Tibial nerve (tissue), 4 donors: ENCODE data around the gene ATP5F1C.

ENCODE experiments used
- EP300 ChIP-seq, 2 donors: sonication (generic); formaldehyde crosslinking; IDR thresholded peaks; one replicate each; pipeline ENCODE4 v1.6.1; 2017; ENCODE audit warnings: antibody characterized with exemption in 2 of 2, mild to moderate bottlenecking in 1 of 2
- TF ChIP-seq, protein P1 (sequence below), 5 experiments: fragments of 200-600 bp in 3 of 5; fragments of 450-650 bp in 2 of 5; sonication (generic) in 3 of 5; IDR thresholded peaks; one replicate each; pipeline ENCODE4 v1.5.1; 2016 to 2019; ENCODE audit warnings: antibody characterized with exemption in 5 of 5, mild to moderate bottlenecking in 3 of 5, moderate library complexity in 2 of 5

DNA sequence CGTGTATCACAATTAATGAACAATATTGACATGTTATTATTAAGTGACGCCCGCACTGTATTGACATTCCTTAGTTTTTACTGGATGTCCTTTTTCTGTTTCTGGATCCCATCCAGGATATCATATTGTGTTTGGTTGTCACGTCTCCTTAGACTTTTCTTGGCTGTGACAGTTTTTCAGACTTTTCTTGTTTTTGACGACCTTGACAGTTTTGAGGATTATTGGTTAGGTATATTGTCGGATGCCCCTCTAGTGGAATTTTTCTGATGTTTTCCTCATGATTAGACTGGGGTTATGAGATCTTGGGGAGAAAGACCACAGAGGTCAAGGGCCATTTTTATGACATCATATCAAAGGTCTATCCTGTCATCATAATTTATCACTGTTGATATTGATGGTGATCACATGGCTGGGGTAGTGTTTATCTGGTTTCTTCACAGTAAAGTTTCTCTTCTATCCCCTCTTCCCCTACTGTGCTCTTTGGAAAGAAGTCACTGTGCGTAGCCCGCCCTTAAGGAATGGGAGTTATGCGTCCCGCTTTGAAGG lies 41.4 kb downstream of the ATP5F1C start:
- TF ChIP-seq, protein P1, sequence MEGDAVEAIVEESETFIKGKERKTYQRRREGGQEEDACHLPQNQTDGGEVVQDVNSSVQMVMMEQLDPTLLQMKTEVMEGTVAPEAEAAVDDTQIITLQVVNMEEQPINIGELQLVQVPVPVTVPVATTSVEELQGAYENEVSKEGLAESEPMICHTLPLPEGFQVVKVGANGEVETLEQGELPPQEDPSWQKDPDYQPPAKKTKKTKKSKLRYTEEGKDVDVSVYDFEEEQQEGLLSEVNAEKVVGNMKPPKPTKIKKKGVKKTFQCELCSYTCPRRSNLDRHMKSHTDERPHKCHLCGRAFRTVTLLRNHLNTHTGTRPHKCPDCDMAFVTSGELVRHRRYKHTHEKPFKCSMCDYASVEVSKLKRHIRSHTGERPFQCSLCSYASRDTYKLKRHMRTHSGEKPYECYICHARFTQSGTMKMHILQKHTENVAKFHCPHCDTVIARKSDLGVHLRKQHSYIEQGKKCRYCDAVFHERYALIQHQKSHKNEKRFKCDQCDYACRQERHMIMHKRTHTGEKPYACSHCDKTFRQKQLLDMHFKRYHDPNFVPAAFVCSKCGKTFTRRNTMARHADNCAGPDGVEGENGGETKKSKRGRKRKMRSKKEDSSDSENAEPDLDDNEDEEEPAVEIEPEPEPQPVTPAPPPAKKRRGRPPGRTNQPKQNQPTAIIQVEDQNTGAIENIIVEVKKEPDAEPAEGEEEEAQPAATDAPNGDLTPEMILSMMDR (IDR thresholded peaks at IDR 0.05), result no peak
- no peak for TF ChIP-seq EP300 (IDR thresholded peaks at IDR 0.05)
